Measurements from ENCODE around the gene GBA2. TPM values are rescaled to one million over a fixed set of nuclear protein-coding genes. Genes with fewer than 3 reads are reported as not detected.
A peak's percentile ranks its signal among the peaks of the same experiment; 100 is the strongest.

Gene GBA2
- total RNA-seq, 2 donors from 2014 or later = 54.2 to 111 TPM

DNA sequence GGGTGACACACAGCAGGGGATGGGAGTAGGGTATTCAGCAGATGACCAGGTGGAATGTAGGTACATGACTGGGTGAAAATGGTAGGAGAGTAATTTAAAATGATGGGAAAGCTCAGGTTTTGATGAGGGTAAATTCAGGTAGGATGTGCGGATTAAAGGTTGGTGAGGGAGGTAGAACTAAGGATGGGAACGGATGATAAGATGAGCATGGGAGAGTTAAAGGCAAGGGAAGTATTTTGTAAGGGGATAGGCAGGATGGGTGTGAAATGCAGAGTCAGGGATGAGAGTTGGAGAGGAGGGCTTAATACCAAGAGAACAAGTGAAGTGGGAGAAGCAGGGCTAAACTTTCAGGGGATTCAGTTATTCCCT is 18.6 kb downstream of the GBA2 start:
- DNase-seq = no peak
- Histone ChIP-seq H3K27ac (peak overlapping the region in 2 of 4 donors; percentile 91 to 95), H3K9me3 (no peaks in the 10 kb centered on the region), H3K4me3 (no peak overlapping the region), H3K4me1 (peaks cover 51% of the 10 kb centered on the region), H3K27me3 (no peaks in the 10 kb centered on the region), H3K36me3 (replicated peaks in 1 of 2; ENCODE audit: insufficient read depth in 1 of 2, low read depth in 2 of 2) (peaks cover 0 to 3% of the 10 kb centered on the region in 2 donors)
- 63 to 80% methylated on average over 2 of the region's 2 CpGs for WGBS, 2 donors
- ATAC-seq = no peak
- TF ChIP-seq, protein P1, sequence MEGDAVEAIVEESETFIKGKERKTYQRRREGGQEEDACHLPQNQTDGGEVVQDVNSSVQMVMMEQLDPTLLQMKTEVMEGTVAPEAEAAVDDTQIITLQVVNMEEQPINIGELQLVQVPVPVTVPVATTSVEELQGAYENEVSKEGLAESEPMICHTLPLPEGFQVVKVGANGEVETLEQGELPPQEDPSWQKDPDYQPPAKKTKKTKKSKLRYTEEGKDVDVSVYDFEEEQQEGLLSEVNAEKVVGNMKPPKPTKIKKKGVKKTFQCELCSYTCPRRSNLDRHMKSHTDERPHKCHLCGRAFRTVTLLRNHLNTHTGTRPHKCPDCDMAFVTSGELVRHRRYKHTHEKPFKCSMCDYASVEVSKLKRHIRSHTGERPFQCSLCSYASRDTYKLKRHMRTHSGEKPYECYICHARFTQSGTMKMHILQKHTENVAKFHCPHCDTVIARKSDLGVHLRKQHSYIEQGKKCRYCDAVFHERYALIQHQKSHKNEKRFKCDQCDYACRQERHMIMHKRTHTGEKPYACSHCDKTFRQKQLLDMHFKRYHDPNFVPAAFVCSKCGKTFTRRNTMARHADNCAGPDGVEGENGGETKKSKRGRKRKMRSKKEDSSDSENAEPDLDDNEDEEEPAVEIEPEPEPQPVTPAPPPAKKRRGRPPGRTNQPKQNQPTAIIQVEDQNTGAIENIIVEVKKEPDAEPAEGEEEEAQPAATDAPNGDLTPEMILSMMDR (IDR thresholded peaks at IDR 0.05) = no peak
- no peak for TF ChIP-seq POLR2A (IDR thresholded peaks at IDR 0.05)
- intact Hi-C loops (cut with DNase I) = loop anchor here (5.0 kb wide), 1 partner anchor 78 kb away; the partner anchor contains the start of gene SIT1

DNA sequence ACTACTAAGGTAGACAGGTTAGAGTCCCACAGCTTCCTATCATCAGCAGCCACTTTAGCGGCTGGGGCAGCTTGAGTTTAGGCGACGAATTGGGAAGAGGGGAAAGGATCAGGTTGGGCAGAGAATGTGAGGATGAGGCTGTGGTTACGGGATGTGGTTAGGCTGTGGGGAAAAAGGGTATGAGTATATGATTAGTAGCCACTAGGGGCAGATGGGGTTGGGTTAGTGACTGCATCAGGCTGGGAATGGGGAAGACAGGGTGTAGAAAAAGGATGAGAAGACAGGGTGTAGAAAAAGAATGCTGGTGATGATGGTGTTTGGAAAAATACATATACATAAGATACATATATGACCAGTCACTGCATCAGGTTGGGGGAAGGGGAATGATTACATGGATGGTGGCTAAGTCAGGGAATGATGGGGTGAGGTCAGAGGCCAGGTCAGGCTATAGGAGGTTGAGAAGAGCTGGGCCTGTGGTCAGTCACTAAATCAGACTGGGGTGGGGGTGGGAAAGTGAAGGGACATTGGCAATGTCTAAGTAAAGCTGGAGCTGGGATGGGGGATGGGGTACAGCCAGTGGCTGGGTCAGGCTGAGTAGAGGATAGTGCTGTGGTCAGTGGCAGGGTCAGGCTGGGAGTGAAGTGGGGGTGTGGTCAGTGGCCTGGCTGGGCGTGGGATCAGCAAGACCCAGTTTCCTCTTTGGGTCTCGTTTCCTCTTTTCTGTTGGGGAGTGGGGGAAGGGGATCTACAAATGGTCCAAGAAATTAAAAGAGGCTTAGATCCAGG is 19.1 kb downstream of the GBA2 start:
- intact Hi-C loops (cut with DNase I) = loop anchor here (5.0 kb wide), 1 partner anchor 78 kb away; the partner anchor contains the start of gene SIT1
- H3K4me1 ChIP-seq = peaks cover 51% of the 10 kb centered on the region

DNA sequence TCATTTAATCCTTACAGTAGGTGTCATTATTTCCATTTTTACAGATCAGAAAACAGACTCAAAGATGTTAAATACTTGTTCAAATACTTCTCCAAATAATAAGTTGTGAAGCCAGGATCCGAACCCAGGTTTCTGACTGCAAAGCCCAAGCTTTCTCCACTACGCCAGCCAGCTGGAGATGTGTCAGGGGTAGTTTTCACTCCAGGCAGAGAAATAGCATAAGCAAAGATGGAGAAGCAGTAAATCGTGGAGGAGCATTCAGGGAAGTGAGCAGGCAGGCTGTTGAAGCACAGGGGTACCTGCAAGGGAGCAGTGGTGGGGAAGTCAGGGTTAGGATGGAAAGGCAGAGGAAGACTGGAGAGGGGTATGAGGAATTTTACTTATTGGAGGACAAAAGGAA is 19.9 kb downstream of the GBA2 start:
- Histone ChIP-seq H3K27me3 (no peaks in the 10 kb centered on the region), H3K4me1 (peaks cover 50% of the 10 kb centered on the region), H3K36me3 (replicated peaks in 1 of 2; ENCODE audit: insufficient read depth in 1 of 2, low read depth in 2 of 2) (peaks cover 6 to 13% of the 10 kb centered on the region in 2 donors), H3K4me3 (no peak overlapping the region), H3K9me3 (no peaks in the 10 kb centered on the region), H3K27ac (peak overlapping the region in 2 of 4 donors; percentile 29 to 95)
- TF ChIP-seq POLR2A (IDR thresholded peaks at IDR 0.05) = no peak
- TF ChIP-seq, protein P1 (IDR thresholded peaks at IDR 0.05) = no peak
- intact Hi-C loops (cut with DNase I) = no loop called here
- DNase-seq = no peak
- WGBS, 2 donors = 73 to 76% methylated on average over 3 of the region's 3 CpGs
- ATAC-seq = no peak

More for the DNA sequence above, 19.1 kb downstream of the GBA2 start:
- no peak for ATAC-seq
- 43 to 46% methylated on average over 6 of the region's 6 CpGs for WGBS, 2 donors
- peak overlapping the region in 2 of 4 donors; percentile 91 to 95 for H3K27ac ChIP-seq
- H3K9me3 ChIP-seq = no peaks in the 10 kb centered on the region
- H3K4me3 ChIP-seq = no peak overlapping the region
- H3K27me3 ChIP-seq = no peaks in the 10 kb centered on the region
- H3K36me3 ChIP-seq (replicated peaks in 1 of 2; ENCODE audit: insufficient read depth in 1 of 2, low read depth in 2 of 2) = peaks cover 0 to 6% of the 10 kb centered on the region in 2 donors
- peak in 1 of 4 donors; percentile 69 for DNase-seq
- TF ChIP-seq, protein P1 (IDR thresholded peaks at IDR 0.05) = peak; percentile 21 to 71 (median 47)
- no peak for TF ChIP-seq POLR2A (IDR thresholded peaks at IDR 0.05)

DNA sequence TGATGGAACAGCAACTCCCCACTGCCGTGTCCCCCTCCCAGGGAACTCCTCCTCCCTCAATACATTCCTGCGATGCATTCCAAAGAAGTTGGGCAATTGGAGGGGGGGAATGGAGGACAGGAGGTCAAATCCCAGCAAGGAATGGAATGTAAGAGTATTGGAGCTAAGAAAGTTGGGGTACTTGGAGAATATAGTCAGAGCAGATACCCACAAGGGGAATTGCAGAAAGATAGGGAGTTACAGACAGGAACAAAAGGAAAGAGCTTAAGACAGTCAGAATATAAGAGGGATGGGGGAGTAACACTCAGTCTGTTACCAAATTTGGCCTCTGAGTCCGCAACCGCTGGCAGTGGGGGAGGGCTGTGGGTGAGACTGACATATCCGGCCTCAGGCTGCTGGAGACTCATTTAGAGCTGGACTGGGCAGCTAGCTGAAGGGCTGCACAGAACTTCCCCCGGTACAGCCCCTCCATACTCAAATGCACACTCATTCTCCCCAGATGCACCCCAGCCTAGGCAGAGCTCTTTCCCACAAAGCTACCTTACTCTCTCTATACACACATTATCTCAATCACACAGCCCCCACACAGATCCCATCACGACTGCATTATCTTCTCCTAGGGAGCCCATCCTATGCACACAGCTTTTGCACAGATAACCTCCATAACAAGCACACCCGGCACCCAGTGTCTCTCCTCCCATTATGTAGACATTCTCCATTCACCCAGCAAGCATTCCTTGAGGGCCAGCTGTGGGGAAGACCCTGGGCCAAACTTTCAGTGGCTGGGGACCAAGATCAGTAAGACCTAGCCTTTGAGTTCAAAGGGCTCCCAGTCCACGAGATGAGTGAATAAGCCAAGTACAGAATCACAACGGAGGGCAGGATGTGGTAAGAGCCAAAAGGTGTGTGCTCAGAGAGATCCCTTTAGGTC is 20.7 kb downstream of the GBA2 start:
- no peak for ATAC-seq
- 29 to 33% methylated on average over 10 of the region's 10 CpGs for WGBS, 2 donors

More for the DNA sequence above, 20.7 kb downstream of the GBA2 start:
- Histone ChIP-seq H3K4me3 (no peak overlapping the region), H3K27me3 (no peaks in the 10 kb centered on the region), H3K9me3 (no peaks in the 10 kb centered on the region), H3K4me1 (peaks cover 42% of the 10 kb centered on the region), H3K27ac (peak overlapping the region in 3 of 4 donors; percentile 51 to 95 (median 63)), H3K36me3 (replicated peaks in 1 of 2; ENCODE audit: insufficient read depth in 1 of 2, low read depth in 2 of 2) (peaks cover 8 to 21% of the 10 kb centered on the region in 2 donors)
- TF ChIP-seq, protein P1 (IDR thresholded peaks at IDR 0.05) = no peak
- TF ChIP-seq POLR2A (IDR thresholded peaks at IDR 0.05) = peak in 2 of 3 donors; percentile 49
- peak; percentile 39 to 68 (median 51) for DNase-seq
- intact Hi-C loops (cut with DNase I) = no loop called here
